GM12874 (cell line): ENCODE data around the gene ATP5PB.

Experiments
- CTCF ChIP-seq: IDR thresholded peaks from 2 replicates; pipeline ENCODE4 v1.5.1; 2011; ENCODE audit warnings: low read depth, mild to moderate bottlenecking, control low read depth, low read length, moderate library complexity; ENCODE audit not compliant: insufficient read depth

ATP5PB gene

GRCh38 chr1:111448482-111448917 lies 764 bp upstream of the ATP5PB start:
- TF ChIP-seq CTCF = no peak

DNA sequence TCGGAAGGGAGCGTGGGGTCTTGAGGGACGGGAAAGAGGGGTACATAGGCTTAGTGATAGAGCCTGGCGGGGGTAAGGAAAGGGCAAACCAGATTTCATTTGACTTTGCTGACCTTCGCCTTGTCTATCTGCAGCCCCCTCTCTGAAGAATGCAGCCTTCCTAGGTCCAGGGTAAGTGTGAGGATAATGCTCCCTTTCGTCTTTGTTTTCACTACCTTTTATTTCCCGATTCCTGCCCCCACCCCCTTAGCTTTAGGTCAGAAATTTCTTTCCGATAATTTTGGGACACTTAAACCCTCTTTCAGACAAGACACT lies 396 bp downstream of the ATP5PB start:
- no peak for TF ChIP-seq CTCF

GRCh38 chr1:111450185-111450584 lies 921 bp downstream of the ATP5PB start:
- TF ChIP-seq CTCF = no peak

DNA sequence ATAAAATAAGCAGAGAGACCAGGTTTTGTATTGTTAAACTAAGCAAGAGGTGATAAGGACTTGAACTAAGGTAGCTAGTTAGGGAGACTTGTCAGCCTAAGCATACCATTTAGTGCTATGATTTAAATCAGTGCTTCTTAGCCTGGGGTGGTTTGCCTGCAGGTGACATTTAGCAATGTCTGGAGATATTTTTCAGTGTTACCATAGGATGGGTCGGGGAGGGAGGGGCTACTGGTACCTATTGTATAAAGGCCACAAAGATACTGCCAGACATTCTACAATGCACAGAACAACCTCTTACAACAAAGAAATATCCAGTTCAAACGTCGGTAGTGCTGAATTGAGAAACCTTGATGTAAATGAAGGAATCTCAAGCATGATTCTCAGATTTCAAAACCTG lies 3.3 kb downstream of the ATP5PB start:
- no peak for TF ChIP-seq CTCF

DNA sequence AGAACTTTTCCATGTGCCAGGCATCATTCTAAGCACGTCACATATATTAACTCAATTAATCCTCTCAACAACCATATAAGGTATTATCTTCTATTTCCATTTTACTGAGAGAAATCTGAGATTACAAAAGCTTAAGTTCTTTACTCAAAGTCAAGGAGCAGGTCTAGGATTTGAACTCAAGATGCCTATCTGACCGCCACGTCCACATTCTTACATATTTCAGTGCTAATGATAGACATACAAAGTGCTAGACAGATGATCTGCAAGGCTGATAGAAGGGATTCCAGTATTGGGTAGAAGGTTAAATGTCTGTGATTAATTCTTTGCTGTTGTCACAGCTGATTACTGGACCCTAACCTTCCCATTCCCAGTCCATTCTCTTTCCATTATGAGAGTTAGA lies 4.4 kb downstream of the ATP5PB start:
- no peak for TF ChIP-seq CTCF

GRCh38 chr1:111454859-111455641 lies 5.8 kb downstream of the ATP5PB start:
- no peak for TF ChIP-seq CTCF

GRCh38 chr1:111455642-111456031 lies 6.4 kb downstream of the ATP5PB start:
- TF ChIP-seq CTCF = no peak

- TF ChIP-seq CTCF = no peak
These were observed 12.5 kb downstream of the ATP5PB start for GRCh38 chr1:111461765-111462164.
